Left cardiac atrium (tissue), 4 donors: ENCODE measurements around the gene NUP88. TPM values are rescaled to one million over a fixed set of nuclear protein-coding genes. Genes with fewer than 3 reads are reported as not detected.
"Not testable (repeated sequence)": the region's sequence is repeated elsewhere in the genome, so short reads cannot be mapped to it uniquely, and the experiment has no call there.

Experiments
- ATAC-seq, 2 donors: fragments of 200-7000 bp; cut with Tn5 transposase; one replicate each; pipeline ENCODE4 v1.9.1; 2020; ENCODE audit warnings: mild to moderate bottlenecking in 2 of 2, moderate library complexity in 2 of 2
- DNase-seq: peaks from one replicate; pipeline ENCODE4 v3.0.0-alpha.2; 2020
- intact Hi-C, 2 donors: fragments of 100-400 bp; cut with DNase I; formaldehyde crosslinking; loops; one replicate each; pipeline versions ENCODE4 v1.14.1 to v1.15.1; 2022 to 2023
- long read RNA-seq: library from polyadenylated mRNA; unstranded; transcript quantifications from one replicate; pipeline ENCODE4 v2.0.0, GENCODE V29; 2021
- total RNA-seq, 2 donors: library from RNA; stranded (reverse); fragmentation: NEBNext Ultra II Directional; extraction: Animal tissue kit (Norgen Biotek cat#: 25700); gene quantifications; one replicate each; pipeline ENCODE4 v1.2.1, GENCODE V29; 2021
- donor health status: DM: no; HTN: yes; CAD: no.
- donor health status: DM: no; HTN: yes; CAD: no; lungs with severe emphysema.
- donor health status: DM: yes; HTN: yes; CAD: no.
- donor health status: Dilated cardiomyopathy.

The NUP88 gene
- total RNA-seq: 10 to 100 TPM; 28.0 to 37.2 TPM
- long read RNA-seq, transcript NUP88-207 (17 exons, 2,916 nt): major isoform, 26 of 40 reads
- long read RNA-seq, partial matches to known transcripts: 7 of 40 reads
- long read RNA-seq, other reads (novel, unspliced or antisense): 4 of 40 reads

DNA sequence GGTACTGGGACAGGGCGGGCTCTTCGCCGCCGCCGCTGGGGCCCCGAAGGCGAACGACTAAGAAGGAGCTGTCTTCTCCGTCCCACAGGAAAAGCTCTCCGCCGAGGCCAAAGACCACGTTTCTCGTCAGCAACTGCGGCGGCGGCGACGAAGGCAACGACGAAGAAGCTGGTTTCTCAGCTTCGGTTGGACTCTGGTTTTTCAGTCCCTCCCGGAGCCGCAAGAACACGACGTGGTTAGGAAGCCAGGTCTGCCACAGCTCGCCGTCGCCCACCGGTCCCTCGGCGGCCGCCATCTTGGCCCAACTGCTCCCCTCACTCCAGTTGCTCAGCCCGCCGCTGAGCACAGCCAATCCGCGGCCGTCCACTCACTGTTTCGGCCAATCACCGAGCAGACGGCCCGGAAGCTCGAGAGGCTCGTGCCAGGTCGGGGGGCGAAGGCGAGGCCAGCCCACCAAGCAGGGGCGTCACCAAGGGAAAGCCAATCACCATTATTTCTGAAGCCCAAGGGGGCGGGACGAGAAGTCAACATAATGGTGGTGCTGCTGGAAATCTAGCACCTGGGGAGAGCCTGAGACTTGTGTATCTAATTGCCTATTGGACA lies at the start of gene NUP88:
Gene NUP88, minus strand, starts transcription at position 307 of the 603 bp plus-strand sequence. Its CDS starts 12 bp downstream, at position 295.
- intact Hi-C loops: no loop called here
- peak; percentile 99 for ATAC-seq
- peak; percentile 98 for DNase-seq

DNA sequence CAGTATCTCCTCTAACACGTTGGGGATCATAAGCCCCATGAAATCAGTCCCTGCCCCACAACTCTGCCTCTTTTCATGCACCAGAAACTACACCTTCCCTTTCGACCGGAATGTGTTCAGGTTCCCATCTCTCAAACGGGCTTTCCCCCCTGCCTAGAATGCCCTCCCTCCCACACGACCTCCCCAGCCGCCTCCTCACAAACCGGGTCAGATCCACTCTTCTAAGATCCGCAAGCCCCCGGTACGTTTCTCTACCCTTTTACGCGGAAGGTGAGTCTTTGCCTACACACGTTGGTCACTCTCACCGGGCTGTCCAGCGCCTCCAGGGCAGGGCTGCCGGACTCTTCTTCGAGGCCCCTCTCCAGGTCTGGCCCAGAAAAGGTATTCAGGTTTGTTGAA lies 48.6 kb upstream of the NUP88 start:
- DNase-seq: no peak
- intact Hi-C loops: no loop called here
- ATAC-seq: peak; percentile 11 to 40

DNA sequence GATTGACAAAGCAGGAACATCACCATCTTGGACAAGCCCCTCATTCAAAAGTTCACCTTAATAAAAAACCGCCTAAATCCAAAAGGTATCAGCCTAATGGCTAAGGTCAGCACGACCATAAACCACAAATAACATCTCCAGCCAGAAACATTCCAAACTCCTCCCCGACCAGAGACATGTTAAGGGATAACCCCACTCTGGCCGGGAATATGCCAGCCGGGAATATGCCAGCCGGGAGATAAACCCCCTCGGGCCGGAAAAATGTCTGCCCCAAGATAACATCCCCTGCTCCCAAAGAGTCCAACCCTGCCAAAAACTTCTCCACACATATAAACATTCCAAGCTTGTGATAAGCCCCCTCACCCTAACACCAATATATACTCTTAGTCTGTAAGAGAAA lies 48.0 kb upstream of the NUP88 start:
- DNase-seq (no peak), ATAC-seq (no peak)
- intact Hi-C loops: no loop called here

DNA sequence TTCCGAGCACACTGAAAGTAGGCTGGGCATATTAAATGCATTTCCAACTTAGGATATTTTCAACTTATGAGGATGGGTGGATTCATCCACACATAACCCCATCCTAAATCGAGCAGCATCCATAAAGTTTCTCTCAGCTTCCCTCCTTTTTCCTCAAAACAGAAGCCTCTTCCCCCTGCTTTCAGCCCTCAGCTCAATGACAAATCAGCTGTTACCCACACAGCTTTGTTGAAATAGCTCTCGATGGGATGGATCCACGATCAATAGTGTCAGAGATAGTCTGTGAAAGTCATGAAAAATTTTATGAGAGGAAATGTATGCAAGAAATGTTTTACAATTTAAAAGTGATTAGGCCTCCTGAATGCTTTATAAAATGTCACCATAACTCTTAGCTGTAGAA lies 46.8 kb upstream of the NUP88 start:
- intact Hi-C loops: no loop called here
- DNase-seq: no peak
- no peak for ATAC-seq

DNA sequence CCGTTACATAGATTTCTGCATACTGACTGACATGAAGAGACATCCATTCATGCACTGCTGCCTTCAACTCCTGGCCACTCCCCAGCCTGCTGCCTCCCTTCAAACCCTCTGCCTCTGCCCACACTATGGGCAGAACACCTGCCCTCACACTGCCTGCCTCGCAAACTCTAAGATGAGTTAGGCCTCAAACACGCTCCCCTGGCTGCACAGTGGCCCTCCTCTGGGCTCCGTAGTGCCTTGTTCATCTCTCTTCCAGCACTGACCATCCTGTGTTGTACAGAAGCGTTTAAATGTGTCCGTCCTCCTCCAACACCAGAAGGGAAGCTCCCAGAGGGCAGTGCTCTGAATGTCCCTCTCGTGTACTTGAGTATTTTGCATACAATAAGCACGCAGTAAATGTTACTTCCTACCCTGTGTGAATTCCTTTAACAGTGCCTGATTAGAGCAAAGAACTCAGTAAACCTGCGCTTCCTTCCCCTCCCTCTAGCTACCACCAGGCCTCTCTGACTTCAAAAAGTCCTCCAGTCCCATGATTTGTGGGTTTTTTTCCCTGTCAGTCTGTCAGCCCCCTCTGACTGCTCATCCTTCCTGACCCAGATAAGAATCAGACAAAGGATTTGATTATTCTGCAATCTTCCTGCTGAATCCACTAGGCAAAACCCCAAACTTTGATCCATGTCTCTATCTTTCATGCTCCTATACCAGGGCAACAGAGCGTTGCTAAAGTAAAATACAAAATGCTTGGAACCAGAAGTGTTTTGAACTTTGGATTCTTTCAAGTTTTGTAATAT lies 45.5 kb upstream of the NUP88 start:
- ATAC-seq: no peak
- intact Hi-C loops: no loop called here

DNA sequence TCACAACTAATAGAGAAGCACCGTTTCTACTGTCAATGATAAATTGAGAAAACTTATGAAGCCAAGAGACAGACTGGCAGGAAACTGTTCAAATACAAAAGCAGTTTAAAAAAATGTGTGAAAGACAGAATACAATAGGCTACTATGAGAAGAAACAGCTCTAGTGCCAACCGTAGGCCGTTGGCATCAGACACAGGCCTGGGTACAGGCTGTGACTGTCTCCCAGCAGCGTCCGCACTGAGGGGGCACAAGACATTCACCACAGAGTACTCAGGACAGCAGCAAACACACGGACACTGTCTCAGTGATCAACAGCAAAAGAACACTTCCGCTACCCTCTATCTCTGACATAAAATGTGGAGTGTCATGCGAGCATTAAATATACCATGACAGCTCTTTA lies 27.3 kb upstream of the NUP88 start:
- ATAC-seq: no peak
- intact Hi-C loops: no loop called here

More for the DNA sequence above, 45.5 kb upstream of the NUP88 start:
- DNase-seq: no peak

DNA sequence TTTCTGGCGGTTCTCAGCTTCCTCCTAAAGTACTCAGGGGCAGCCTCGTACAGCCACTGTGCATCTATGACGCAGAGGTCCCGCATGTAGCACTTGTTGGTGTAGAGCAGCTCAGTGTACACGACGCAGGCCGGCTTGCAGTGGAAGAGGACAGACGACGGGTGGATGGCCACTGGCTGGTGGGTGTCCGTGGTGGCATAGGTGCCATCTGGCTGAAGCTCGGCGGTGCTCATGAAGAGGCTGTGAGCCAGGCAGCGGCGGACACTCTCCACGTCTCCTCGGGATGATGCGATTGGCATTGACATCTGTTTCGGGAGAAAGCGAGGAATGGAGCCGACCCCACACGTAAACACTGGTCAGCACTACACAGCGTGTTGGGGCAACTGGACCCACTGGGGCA lies 24.7 kb upstream of the NUP88 start:
- intact Hi-C loops: no loop called here
- no peak for DNase-seq

More for the DNA sequence above, 27.3 kb upstream of the NUP88 start:
- DNase-seq: no peak

DNA sequence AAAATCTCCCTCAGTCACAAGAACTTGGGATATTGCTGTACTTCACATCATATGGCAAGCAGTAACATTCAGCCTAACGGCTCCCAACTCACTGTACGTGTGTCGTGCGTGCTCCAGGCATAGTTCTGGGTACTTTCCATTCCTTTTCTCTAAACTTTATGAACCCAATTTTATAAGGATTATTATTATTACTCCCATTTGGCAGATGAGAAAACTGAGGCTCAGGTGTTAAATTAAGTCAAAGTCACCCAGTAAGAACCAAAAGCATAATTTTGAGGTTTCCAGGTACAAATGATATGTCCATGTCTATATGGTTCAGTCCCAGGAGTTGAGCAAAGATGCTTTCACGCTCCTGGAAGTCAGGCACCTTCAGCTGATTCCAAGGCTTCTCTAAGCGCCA lies 24.3 kb upstream of the NUP88 start:
- intact Hi-C loops: no loop called here

More for the DNA sequence above, 24.7 kb upstream of the NUP88 start:
- ATAC-seq: no peak

DNA sequence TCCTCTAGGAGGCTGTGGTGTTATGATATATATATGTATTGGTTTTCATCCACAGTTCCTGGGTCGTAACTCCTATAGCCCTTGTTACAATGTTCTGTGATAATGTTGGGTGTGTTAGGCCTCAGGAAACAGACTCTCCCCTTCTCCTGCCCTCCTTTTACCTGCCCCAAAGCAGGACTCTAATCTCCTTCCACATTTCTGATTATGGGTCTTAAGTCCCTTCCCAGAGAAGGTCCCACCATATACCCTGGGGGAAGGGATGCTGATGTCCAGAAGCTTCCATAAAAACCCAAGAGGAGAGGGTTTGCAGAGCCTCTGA lies 19.9 kb upstream of the NUP88 start:
- ATAC-seq (no peak), DNase-seq (no peak)
- intact Hi-C loops: no loop called here

More for the DNA sequence above, 24.3 kb upstream of the NUP88 start:
- no peak for ATAC-seq
- no peak for DNase-seq

DNA sequence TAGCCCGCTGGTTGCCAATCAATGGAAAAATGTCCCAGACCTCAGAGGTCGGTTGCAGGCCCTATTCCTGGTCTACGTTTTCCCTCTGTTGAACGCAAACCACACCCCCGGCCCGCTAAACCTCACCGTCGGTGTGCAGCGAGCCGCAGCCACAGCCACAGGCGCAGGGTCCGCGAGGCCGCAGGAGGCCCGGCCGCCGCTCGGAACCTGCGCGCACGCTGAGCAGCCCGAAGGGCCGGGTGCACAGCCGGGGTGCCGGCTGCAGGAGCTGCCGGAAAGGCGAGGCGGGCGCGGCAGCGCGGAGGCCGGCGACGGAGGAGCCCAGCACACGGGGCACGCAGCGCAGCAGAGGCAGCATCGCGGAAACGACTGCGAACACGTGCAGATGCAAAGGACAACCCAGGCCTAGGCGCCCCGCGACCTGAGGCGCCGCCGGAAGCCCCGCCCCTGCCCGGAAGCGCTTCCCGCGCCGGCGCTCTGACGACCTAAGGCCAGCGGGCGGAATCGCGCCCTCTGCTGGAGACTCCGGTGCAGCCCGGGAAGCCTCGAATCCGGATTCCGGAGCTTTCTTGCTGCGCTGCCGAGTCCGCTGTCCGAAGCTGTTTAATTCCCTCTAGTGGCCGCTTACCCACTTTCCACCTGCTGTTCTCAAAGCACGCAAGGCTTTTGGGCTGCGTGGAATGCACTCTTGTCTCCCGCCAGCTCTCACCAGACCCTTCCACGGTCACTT lies 19.4 kb upstream of the NUP88 start, which contains the start of gene C1QBP:
Gene C1QBP, minus strand, starts transcription at position 440 of the 730 bp plus-strand sequence. Its CDS starts 82 bp downstream, at position 358.
- ATAC-seq: peak; percentile 94 to 97
- intact Hi-C loops: no loop called here

DNA sequence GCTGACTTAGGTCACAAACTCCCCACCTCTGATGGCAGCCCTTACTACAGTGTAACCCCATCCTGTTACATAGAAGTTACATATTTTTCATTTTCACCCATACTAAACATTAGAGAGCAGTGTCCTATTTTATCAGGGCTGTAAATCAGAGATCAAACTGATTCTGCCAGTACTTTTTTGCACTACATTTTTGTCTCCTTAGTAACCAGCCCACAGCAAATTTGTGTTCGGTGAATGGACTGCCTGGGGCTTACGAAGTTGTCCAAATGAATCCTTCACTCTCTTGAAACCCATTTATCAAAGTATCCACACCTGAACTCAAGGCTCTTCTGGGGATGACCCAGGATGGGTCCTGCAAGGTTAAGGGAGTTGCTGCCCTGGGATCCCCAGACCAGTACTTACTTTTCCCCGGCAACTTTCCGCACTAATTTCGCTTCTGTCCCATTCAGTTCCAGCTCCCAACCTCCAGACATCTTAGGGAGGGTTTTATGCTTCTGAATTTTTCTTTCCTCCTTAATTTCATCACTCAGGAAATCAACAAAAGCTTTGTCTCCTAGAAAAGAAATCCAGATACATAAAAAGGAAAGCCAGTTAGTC lies 18.4 kb upstream of the NUP88 start:
- ATAC-seq (no peak), DNase-seq (no peak)
- intact Hi-C loops: no loop called here

More for the DNA sequence above, 19.4 kb upstream of the NUP88 start, which contains the start of gene C1QBP:
- DNase-seq: peak; percentile 91

DNA sequence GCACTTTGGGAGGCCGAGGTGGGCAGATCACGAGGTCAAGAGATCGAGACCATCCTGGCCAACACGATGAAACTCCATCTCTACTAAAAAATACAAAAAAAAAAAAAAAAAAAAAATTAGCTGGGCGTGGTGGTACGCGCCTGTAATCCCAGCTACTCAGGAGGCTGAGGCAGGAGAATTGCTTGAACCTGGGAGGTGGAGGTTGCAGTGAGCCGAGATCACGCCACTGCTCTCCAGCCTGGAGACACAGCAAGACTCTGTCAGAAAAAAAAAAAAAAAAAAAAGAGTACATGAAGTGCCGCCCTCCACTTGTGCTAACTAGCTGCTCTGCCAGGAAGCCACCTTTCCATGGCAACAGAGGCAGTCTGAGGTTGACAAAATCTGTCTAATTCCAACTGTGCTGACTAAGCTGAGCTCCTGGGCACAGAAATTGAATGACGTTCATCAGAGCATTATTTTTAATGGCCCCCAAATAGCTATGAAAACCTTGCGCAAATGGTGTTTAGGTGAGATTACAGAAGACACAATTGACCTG lies 16.4 kb upstream of the NUP88 start:
- ATAC-seq, intact Hi-C loops, DNase-seq: not testable (repeated sequence)

DNA sequence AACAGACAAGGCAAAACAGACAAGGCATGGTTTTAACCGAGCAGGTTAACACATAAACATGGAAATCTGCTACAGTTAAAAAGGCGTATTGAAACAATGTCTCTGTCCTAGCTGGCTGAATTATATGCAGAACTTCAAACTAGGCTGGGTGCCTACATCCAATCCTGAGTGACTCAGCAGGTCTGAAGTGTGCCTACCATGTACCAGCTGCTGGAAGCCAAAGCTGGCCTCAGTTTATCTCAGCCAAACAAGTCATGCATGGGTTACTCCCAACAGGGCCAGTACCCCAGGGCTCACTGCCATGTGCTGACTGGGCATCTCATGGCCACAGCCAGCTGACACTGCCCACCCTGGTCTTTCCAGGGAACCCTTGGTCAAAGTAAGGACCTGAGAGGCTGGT lies 15.5 kb upstream of the NUP88 start:
- no peak for DNase-seq
- intact Hi-C loops: no loop called here
- no peak for ATAC-seq

DNA sequence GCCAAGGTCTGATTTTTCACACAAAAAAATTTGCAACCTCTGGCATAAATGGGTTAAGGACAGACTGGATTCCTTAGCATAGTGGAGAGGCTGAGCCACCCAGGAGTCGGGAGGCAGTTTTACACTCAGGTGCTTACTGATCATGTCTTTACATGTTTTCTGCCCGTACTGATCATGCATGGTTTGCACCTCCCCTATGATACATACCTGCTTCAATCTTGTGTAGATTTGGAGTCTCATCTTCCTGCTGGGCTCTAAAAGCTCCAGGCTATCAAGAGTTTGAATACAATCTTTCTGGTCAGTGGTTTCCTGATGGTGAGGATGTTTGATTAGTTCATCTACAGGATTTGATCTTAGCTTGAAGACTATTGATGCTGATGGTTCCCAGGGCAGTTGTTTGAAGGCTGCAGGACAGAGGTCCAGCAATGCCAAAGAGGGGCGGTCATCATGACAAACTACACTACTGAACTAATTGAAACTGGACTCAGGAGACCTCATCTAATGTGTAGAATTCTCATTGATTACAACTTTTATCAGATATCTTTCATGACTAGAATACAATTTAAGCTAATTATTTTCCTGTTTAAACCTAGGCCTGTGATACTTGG lies 12.6 kb upstream of the NUP88 start:
- ATAC-seq: no peak
- intact Hi-C loops: no loop called here
- no peak for DNase-seq

DNA sequence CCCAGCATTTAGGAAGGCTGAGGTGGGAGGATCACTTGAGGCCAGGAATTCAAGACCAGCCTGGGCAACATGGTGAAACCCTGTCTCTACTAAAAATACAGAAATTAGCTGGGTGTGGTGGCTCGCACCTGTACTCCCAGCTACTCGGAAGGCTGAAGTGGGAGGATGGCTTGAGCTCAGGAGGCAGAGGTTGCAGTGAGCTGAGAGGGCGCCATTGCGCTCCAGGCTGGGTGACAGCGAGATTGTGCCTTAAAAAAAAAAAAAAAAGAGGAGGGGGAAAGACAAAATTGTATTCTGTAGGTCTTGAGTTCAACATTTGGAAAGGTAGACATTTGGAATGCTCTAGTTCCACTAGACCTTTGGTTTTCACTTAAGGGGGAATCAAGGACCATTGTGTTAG lies 11.8 kb upstream of the NUP88 start:
- intact Hi-C loops, ATAC-seq, DNase-seq: not testable (repeated sequence)

DNA sequence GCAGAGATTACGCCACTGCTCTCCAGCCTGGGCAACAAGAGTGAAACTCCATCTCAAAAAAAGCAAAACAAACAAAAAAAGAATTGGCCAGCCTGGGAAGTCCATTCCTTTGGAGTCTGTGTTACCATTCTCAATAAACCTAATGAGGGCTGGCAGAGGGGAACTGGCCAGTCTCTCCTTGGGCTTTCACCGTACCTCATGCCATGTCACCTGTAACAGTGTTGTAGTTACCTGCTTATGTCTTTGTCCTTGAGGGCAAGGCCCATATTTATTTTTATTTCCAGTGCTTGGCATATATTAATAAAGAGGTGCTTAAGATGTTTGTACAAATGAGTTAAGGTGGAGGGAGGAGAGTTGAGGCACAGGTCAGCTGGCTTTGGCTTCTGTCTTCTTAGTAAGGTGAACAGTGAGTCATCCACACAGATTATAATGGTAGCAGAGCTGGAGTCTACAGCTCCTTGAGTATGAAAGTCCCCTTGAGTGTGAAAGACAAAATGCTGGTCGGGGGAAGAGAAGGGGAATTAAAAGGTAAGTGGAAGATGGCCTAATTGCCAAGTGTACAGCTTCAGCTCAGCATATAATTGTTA lies 11.0 kb upstream of the NUP88 start:
- DNase-seq: no peak
- ATAC-seq: no peak
- intact Hi-C loops: no loop called here

DNA sequence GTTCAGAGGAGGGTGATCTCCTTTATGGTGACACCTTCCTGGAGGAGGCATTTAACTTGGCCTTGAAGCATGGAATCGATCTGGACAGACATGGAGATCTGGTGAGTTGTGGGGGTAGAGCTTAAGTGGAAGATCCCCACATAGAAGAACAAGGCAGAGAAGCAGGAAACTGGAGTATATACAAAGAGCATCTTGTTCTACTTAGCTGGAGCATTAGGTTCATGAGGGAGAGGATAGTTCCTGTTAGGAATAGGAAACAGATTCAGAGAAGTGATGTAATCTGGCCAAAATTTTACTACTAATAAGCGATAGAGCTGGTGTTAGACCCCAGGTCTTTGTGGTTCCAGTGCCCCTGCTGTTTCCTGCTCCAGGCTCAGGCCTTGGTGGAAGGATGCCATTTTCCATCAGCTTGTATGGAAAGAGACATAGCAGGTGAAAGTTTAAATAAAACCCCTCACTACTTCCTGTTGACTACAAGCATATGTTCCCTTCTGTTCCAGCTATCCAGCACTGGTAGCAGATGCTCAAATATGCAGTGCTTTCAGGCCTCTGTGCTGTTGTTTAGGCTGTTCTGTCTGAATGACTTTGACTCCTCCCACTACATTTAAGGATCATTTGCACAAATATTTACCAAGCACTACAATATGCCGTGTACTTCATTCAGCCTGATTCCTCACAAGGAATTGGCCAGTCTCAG lies 9.9 kb upstream of the NUP88 start:
- ATAC-seq (no peak), DNase-seq (no peak)
- intact Hi-C loops: no loop called here

DNA sequence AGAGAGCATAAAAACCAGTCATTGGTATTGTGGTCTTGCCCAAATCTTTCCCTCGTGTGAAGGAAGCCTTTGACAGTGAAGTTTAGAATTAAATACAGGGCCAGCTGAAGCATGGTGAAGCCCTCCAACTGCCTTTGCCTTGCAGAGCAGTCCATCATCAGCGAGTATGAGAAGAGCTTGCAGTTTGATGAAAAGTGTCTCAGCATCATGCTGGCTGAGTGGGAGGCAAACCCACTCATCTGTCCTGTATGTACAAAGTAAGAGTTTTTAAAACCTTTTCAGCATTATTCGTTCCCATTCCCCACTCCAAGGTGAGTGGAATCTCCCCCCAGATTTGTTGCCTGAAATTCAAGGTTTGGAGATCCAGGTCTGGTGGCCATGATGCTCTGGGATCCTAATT lies 6.4 kb upstream of the NUP88 start:
- DNase-seq: no peak
- ATAC-seq: no peak
- intact Hi-C loops: no loop called here
